DND-41 (cell line): ENCODE results near the gene CIZ1.

Source experiments
- ATAC-seq: fragments of 200-7000 bp; cut with Tn5 transposase; 3 replicates; pipeline ENCODE4 v1.9.1; 2021; ENCODE audit warnings: low read depth; ENCODE audit not compliant: insufficient read depth
- DNase-seq: peaks from one replicate; pipeline ENCODE4 v3.0.0-alpha.2; 2020
- H2AFZ ChIP-seq: 2 replicates; pipeline ENCODE4 v1.6.0; 2012; ENCODE audit warnings: low read depth, low read length
- H3K27ac ChIP-seq: 2 replicates; pipeline ENCODE4 v1.5.1; 2012; ENCODE audit warnings: low read length, inconsistent platforms
- H3K27me3 ChIP-seq: fragments of 200-600 bp; sonication (generic); 2 replicates; pipeline ENCODE4 v1.6.0; 2012; ENCODE audit warnings: low read length, mild to moderate bottlenecking, inconsistent platforms; ENCODE audit not compliant: insufficient read depth, poor library complexity
- H3K36me3 ChIP-seq: 2 replicates; pipeline ENCODE4 v1.5.1; 2012; ENCODE audit warnings: low read length, inconsistent platforms; ENCODE audit not compliant: insufficient read depth
- H3K4me1 ChIP-seq: 2 replicates; pipeline ENCODE4 v1.5.1; 2012; ENCODE audit warnings: mild to moderate bottlenecking, low read length; ENCODE audit not compliant: insufficient read depth
- H3K4me2 ChIP-seq: 2 replicates; pipeline ENCODE4 v1.6.0; 2012; ENCODE audit warnings: mild to moderate bottlenecking, moderate library complexity, low read length, inconsistent platforms; ENCODE audit not compliant: insufficient read depth
- H3K4me3 ChIP-seq, 2 experiments: fragments of 200-600 bp in 1 of 2; shearing (Covaris generic) in 1 of 2; 2 replicates each; pipeline ENCODE4 v1.5.1; 2012 to 2016; ENCODE audit warnings: inconsistent platforms in 2 of 2, low read length in 2 of 2, mild to moderate bottlenecking in 2 of 2, low read depth in 1 of 2, moderate library complexity in 1 of 2
- H3K79me2 ChIP-seq: 2 replicates; pipeline ENCODE4 v1.6.0; 2012; ENCODE audit warnings: low read length, inconsistent platforms; ENCODE audit not compliant: insufficient read depth
- H3K9ac ChIP-seq: 2 replicates; pipeline ENCODE4 v1.6.0; 2012; ENCODE audit warnings: low read depth, mild to moderate bottlenecking, inconsistent platforms, low read length, moderate library complexity
- H3K9me3 ChIP-seq: 2 replicates; pipeline ENCODE4 v1.5.1; 2012; ENCODE audit warnings: low read length, moderate library complexity, mild to moderate bottlenecking, inconsistent platforms; ENCODE audit not compliant: insufficient read depth, severe bottlenecking
- H4K20me1 ChIP-seq: 2 replicates; pipeline ENCODE4 v1.6.0; 2012; ENCODE audit warnings: low read length; ENCODE audit not compliant: insufficient read depth
- EZH2 ChIP-seq: IDR thresholded peaks from 3 replicates; pipeline ENCODE4 v1.6.1; 2012; ENCODE audit warnings: borderline replicate concordance, low read depth, mild to moderate bottlenecking, moderate library complexity, low read length, inconsistent platforms; ENCODE audit not compliant: severe bottlenecking
- TF ChIP-seq, protein P1 (sequence below): IDR thresholded peaks from 2 replicates; pipeline ENCODE4 v1.5.1; 2012; ENCODE audit warnings: borderline replicate concordance, low read length, moderate library complexity, mild to moderate bottlenecking; ENCODE audit not compliant: poor library complexity, severe bottlenecking; ENCODE audit errors: extremely low read depth

Gene CIZ1

DNA sequence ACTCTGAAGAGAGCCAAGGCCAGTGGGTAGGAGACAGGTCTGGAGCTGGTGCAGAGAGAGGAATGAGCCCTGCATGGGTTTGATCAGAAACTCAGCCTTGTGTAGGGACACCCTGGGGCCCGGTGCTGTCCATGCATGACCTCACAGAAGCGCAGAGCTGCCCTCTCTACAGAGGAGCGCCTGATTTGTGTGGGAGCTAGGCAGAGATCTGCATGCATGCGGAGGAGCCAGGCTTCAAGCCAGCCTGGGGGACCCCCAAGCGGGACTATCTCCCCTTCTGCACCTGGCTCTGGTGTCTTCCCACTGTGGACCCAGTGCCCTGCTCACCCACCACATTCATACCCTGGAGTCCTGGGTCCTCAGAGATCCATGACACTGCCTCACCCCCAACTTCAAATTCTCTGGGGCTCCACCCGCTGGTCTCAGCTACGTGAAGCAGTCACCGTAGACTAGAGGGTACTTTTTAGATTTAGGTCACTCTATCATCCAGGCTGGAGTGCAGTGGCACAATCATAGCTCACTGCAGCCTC, 44.7 kb downstream of the CIZ1 start:
- Histone ChIP-seq H2AFZ (no peak overlapping the region), H4K20me1 (no peaks in the 10 kb centered on the region), H3K79me2 (no peaks in the 10 kb centered on the region), H3K27me3 (no peaks in the 10 kb centered on the region), H3K27ac (no peak overlapping the region), H3K4me3 (no peak overlapping the region), H3K36me3 (no peaks in the 10 kb centered on the region), H3K4me1 (peaks cover 4% of the 10 kb centered on the region; the same call in 1 of the 2 replicates), H3K9ac (no peak overlapping the region), H3K4me2 (no peak overlapping the region), H3K9me3 (no peaks in the 10 kb centered on the region)
- TF ChIP-seq EZH2: no peak
- TF ChIP-seq, protein P1, sequence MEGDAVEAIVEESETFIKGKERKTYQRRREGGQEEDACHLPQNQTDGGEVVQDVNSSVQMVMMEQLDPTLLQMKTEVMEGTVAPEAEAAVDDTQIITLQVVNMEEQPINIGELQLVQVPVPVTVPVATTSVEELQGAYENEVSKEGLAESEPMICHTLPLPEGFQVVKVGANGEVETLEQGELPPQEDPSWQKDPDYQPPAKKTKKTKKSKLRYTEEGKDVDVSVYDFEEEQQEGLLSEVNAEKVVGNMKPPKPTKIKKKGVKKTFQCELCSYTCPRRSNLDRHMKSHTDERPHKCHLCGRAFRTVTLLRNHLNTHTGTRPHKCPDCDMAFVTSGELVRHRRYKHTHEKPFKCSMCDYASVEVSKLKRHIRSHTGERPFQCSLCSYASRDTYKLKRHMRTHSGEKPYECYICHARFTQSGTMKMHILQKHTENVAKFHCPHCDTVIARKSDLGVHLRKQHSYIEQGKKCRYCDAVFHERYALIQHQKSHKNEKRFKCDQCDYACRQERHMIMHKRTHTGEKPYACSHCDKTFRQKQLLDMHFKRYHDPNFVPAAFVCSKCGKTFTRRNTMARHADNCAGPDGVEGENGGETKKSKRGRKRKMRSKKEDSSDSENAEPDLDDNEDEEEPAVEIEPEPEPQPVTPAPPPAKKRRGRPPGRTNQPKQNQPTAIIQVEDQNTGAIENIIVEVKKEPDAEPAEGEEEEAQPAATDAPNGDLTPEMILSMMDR: no peak
- no peak for DNase-seq
- no peak for ATAC-seq

DNA sequence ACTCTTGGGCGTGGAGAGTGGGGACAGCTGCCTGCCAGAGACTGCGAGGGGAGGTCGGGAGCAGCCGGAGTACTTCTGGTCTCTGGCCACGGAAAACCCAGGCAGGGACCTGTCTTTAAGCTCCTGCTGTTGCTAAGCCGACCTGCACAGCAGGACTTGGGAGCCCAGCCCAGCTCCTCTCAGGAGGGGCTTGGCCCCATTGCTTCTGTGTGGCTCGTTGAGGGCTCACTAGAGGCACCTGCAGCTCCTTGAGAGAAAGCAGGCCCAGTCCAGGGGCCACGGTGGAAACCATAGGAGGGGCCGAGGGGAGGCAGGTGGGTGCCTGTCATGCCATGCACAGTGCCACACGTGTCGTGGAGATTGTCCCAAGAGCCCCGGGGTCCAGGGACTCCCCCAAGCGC, 45.4 kb downstream of the CIZ1 start:
- no peaks in the 10 kb centered on the region for H3K36me3 ChIP-seq
- H3K4me2 ChIP-seq: no peak overlapping the region
- TF ChIP-seq, protein P1: no peak
- no peak for TF ChIP-seq EZH2
- H3K79me2 ChIP-seq: no peaks in the 10 kb centered on the region
- ATAC-seq (no peak), DNase-seq (no peak)
- peaks cover 4% of the 10 kb centered on the region; the same call in 1 of the 2 replicates for H3K4me1 ChIP-seq
- no peak overlapping the region for H3K4me3 ChIP-seq
- no peaks in the 10 kb centered on the region for H3K9me3 ChIP-seq
- no peak overlapping the region for H3K9ac ChIP-seq
- no peak overlapping the region for H3K27ac ChIP-seq
- H3K27me3 ChIP-seq: no peaks in the 10 kb centered on the region
- no peaks in the 10 kb centered on the region for H4K20me1 ChIP-seq
- no peak overlapping the region for H2AFZ ChIP-seq

DNA sequence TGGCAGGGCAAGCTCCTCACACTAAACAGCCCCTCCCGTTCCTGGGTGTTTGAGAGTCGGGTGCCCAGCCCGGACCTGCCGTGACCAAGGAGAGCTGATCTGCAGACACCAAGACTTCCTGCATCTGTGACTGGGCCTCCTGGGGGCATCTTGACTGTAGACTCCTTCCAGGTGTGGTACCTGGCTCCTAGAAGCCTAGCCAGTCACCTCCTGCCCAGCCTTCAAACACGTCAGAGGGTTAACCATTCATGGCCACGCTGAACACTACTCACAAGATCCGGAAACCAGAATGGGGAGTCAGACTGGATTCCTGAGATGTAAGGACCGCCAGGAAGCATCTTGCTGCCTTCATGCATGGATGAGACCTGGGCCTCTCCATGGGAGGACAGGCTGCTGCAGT, 45.8 kb downstream of the CIZ1 start:
- Histone ChIP-seq H2AFZ (no peak overlapping the region), H3K27ac (no peak overlapping the region), H3K36me3 (no peaks in the 10 kb centered on the region), H4K20me1 (no peaks in the 10 kb centered on the region), H3K4me3 (no peak overlapping the region), H3K4me1 (peaks cover 4% of the 10 kb centered on the region; the same call in 1 of the 2 replicates), H3K27me3 (no peaks in the 10 kb centered on the region), H3K4me2 (no peak overlapping the region), H3K9ac (no peak overlapping the region), H3K9me3 (no peaks in the 10 kb centered on the region), H3K79me2 (no peaks in the 10 kb centered on the region)
- TF ChIP-seq, protein P1: no peak
- no peak for TF ChIP-seq EZH2
- no peak for DNase-seq
- no peak for ATAC-seq
